GM19351 (cell line): ENCODE data around the gene ZNF446.
A peak's percentile ranks its signal among the peaks of the same experiment; 100 is the strongest.
"Not testable (repeated sequence)": the region's sequence is repeated elsewhere in the genome, so short reads cannot be mapped to it uniquely, and the experiment has no call there.

Experiments
- ATAC-seq: cut with Tn5 transposase; IDR thresholded peaks from one replicate; pipeline ENCODE4 v1.9.1; 2021; ENCODE audit warnings: mild to moderate bottlenecking, moderate library complexity; ENCODE audit not compliant: unreplicated experiment

ZNF446 gene

GRCh38 chr19:58469241-58470013 lies 6.7 kb upstream of the ZNF446 start:
- no peak for ATAC-seq

- not testable (repeated sequence) for ATAC-seq
These were observed 5.2 kb upstream of the ZNF446 start for GRCh38 chr19:58470837-58471543.

- no peak for ATAC-seq
These were observed 4.4 kb upstream of the ZNF446 start for GRCh38 chr19:58471736-58472135.

GRCh38 chr19:58473775-58474174 lies 2.4 kb upstream of the ZNF446 start:
- ATAC-seq, result no peak

GRCh38 chr19:58474291-58474996 lies 1.7 kb upstream of the ZNF446 start:
- no peak for ATAC-seq

GRCh38 chr19:58474997-58475713 lies 997 bp upstream of the ZNF446 start:
- ATAC-seq, result peak; percentile 24

GRCh38 chr19:58476498-58477015 lies 405 bp downstream of the ZNF446 start:
- no peak for ATAC-seq

- no peak for ATAC-seq
These were observed 978 bp downstream of the ZNF446 start for GRCh38 chr19:58477130-58477529.

GRCh38 chr19:58477871-58478270 lies 1.7 kb downstream of the ZNF446 start:
- no peak for ATAC-seq

GRCh38 chr19:58479303-58479702 lies 3.2 kb downstream of the ZNF446 start:
- no peak for ATAC-seq

- ATAC-seq, result no peak
These were observed 3.8 kb downstream of the ZNF446 start for GRCh38 chr19:58479736-58480480.

GRCh38 chr19:58480481-58480830 lies 4.3 kb downstream of the ZNF446 start:
- no peak for ATAC-seq

- no peak for ATAC-seq
These were observed 4.7 kb downstream of the ZNF446 start for GRCh38 chr19:58480831-58481230.

GRCh38 chr19:58482372-58482771 lies 6.2 kb downstream of the ZNF446 start:
- no peak for ATAC-seq

GRCh38 chr19:58483776-58484175 lies 7.6 kb downstream of the ZNF446 start:
- ATAC-seq, result no peak

- not testable (repeated sequence) for ATAC-seq
These were observed 8.2 kb downstream of the ZNF446 start for GRCh38 chr19:58484349-58484748.

GRCh38 chr19:58491393-58491792 lies 15.2 kb downstream of the ZNF446 start:
- ATAC-seq, result no peak

GRCh38 chr19:58492265-58492664 lies 16.1 kb downstream of the ZNF446 start:
- ATAC-seq, result no peak

GRCh38 chr19:58497634-58498170 lies 21.6 kb downstream of the ZNF446 start:
- ATAC-seq, result no peak
